SH-SY5Y (cell line): Measurements from ENCODE around the gene LTBP3.

Experiments
- GATA2 ChIP-seq: IDR thresholded peaks from 2 replicates; pipeline ENCODE4 v1.6.1; 2011; ENCODE audit warnings: mild to moderate bottlenecking, low read depth, low read length
- GATA3 ChIP-seq: IDR thresholded peaks from 2 replicates; pipeline ENCODE4 v1.6.1; 2011; ENCODE audit warnings: low read depth, mild to moderate bottlenecking, low read length, moderate library complexity

- no peak for TF ChIP-seq GATA3
- no peak for TF ChIP-seq GATA2
These were observed 3.9 kb downstream of the LTBP3 start for GRCh38 chr11:65554057-65554818.
